GM12878 (cell line): ENCODE measurements around the gene RARA. TPM values are rescaled to one million over a fixed set of nuclear protein-coding genes. Genes with fewer than 3 reads are reported as not detected.

ENCODE experiments used
- ATF3 ChIP-seq: IDR thresholded peaks from 2 replicates; pipeline ENCODE4 v1.6.1; 2011; ENCODE audit warnings: low read depth, mild to moderate bottlenecking, low read length, moderate library complexity, borderline replicate concordance; ENCODE audit errors: extremely low read depth
- BCL11A ChIP-seq: IDR thresholded peaks from 2 replicates; pipeline ENCODE4 v1.6.1; 2011; ENCODE audit warnings: low read depth, low read length
- CTCF ChIP-seq, 3 experiments: IDR thresholded peaks in 2 of 3; conservative IDR thresholded peaks in 1 of 3; 2 replicates each; pipeline ENCODE4 v1.5.1; 2011; ENCODE audit warnings: low read depth in 3 of 3, low read length in 3 of 3, mild to moderate bottlenecking in 3 of 3, control low read depth in 2 of 3, moderate library complexity in 2 of 3, inconsistent platforms in 1 of 3, mixed read lengths in 1 of 3; ENCODE audit not compliant: control insufficient read depth in 2 of 3, insufficient read depth in 1 of 3; ENCODE audit errors: extremely low read depth in 1 of 3
- EZH2 ChIP-seq: IDR thresholded peaks from 2 replicates; pipeline ENCODE4 v1.6.1; 2012; ENCODE audit warnings: low read depth, mild to moderate bottlenecking, control low read depth, inconsistent platforms, low read length, borderline replicate concordance; ENCODE audit not compliant: control insufficient read depth
- FOXM1 ChIP-seq: IDR thresholded peaks from 2 replicates; pipeline ENCODE4 v1.6.1; 2012; ENCODE audit warnings: low read depth, mild to moderate bottlenecking, inconsistent platforms, low read length, moderate library complexity
- IKZF2 ChIP-seq, 2 experiments: fragments of 450-650 bp; IDR thresholded peaks; 2 replicates each; pipeline ENCODE4 v1.6.1; 2017; ENCODE audit warnings: mild to moderate bottlenecking in 2 of 2, moderate library complexity in 2 of 2
- MEF2B ChIP-seq: fragments of 450-650 bp; IDR thresholded peaks from 2 replicates; pipeline ENCODE4 v1.6.1; 2018; ENCODE audit warnings: mild to moderate bottlenecking, moderate library complexity; ENCODE audit not compliant: partially characterized antibody, poor library complexity, severe bottlenecking
- MLLT1 ChIP-seq: fragments of 450-650 bp; IDR thresholded peaks from 2 replicates; pipeline ENCODE4 v1.6.1; 2016; ENCODE audit warnings: mild to moderate bottlenecking
- MYB ChIP-seq: fragments of 150-350 bp; IDR thresholded peaks from 2 replicates; pipeline ENCODE4 v1.6.1; 2014; ENCODE audit warnings: mild to moderate bottlenecking, low read depth, low read length, borderline replicate concordance
- MYC ChIP-seq: IDR thresholded peaks from 2 replicates; pipeline ENCODE4 v1.6.1; 2011; ENCODE audit warnings: mild to moderate bottlenecking, low read length, moderate library complexity, inconsistent platforms; ENCODE audit not compliant: insufficient read depth, insufficient replicate concordance, insufficient read length, severe bottlenecking
- NBN ChIP-seq: fragments of 450-650 bp; IDR thresholded peaks from 2 replicates; pipeline ENCODE4 v1.6.1; 2016
- RFX5 ChIP-seq: IDR thresholded peaks from 2 replicates; pipeline ENCODE4 v1.6.1; 2011; ENCODE audit warnings: low read depth, low read length, improper control_type of control experiment
- SP1 ChIP-seq: IDR thresholded peaks from one replicate; pipeline ENCODE4 v1.6.1; 2011; ENCODE audit warnings: low read depth, low read length
- ZSCAN29 ChIP-seq: fragments of 450-650 bp; IDR thresholded peaks from 2 replicates; pipeline ENCODE4 v1.6.1; 2017; ENCODE audit warnings: mild to moderate bottlenecking, moderate library complexity
- polyA plus RNA-seq, 11 experiments: library from polyadenylated mRNA; depleted of rRNA in 4 of 11; unstranded in 6 of 11; stranded (reverse) in 5 of 11; fragments of >200 nt; fragmentation: Nextera tagmentation in 4 of 11; fragmentation: Illumina TruSeq in 1 of 11; extraction: Ambion mirVana in 4 of 11; extraction: Trizol in 1 of 11; gene quantifications; 1 replicate in 1 of 11; 2 replicates in 10 of 11; pipeline versions ENCODE4 v1.2.1 to v1.2.3, GENCODE V29; 2011 to 2016; ENCODE audit warnings: inconsistent platforms in 2 of 11, missing spikeins in 2 of 11, low read depth in 1 of 11
- total RNA-seq, 4 experiments: library from RNA; depleted of rRNA in 3 of 4; stranded (reverse); fragments of >200 nt in 3 of 4; fragmentation: Illumina TruSeq in 1 of 4; extraction: Trizol in 1 of 4; gene quantifications; 2 replicates each; pipeline versions ENCODE4 v1.2.1 to v1.2.3, GENCODE V29; 2013 to 2021

The RARA gene
- total and polyA plus RNA-seq, 10 of the 15 experiments (the other 5 are each of a cell fraction or from before 2014, with no cell fraction given): 0.13 to 33.6 (median 13.6) TPM

- TF ChIP-seq ATF3: no peak
- no peak for TF ChIP-seq IKZF2 (IDR thresholded peaks at IDR 0.05)
- TF ChIP-seq MLLT1: no peak
- no peak for TF ChIP-seq BCL11A
- no peak for TF ChIP-seq SP1
- TF ChIP-seq MYB: no peak
- TF ChIP-seq CTCF (IDR thresholded peaks at IDR 0.05 in 2 of 3, conservative IDR thresholded peaks at IDR 0.05 in 1 of 3; ENCODE audit: control insufficient read depth in 2 of 3, extremely low read depth in 1 of 3, insufficient read depth in 1 of 3, low read depth in 3 of 3, low read length in 3 of 3): peak; percentile 53 to 72 (median 58); a peak in 5 of 6 replicates
- 0 out of 2 replicates have a peak, but pooled peaks have one; percentile 23 for TF ChIP-seq FOXM1
- TF ChIP-seq EZH2: no peak
- TF ChIP-seq RFX5: no peak
- TF ChIP-seq MYC: no peak
- no peak for TF ChIP-seq MEF2B
- no peak for TF ChIP-seq ZSCAN29
- TF ChIP-seq NBN: no peak
These were observed 18.2 kb upstream of the RARA start (continued) for GRCh38 chr17:40290629-40291280.
